ENCODE data around the gene PPIA. TPM values are rescaled to one million over a fixed set of nuclear protein-coding genes. Genes with fewer than 3 reads are reported as not detected.
"Not testable (repeated sequence)": the region's sequence is repeated elsewhere in the genome, so short reads cannot be mapped to it uniquely, and the experiment has no call there.

The PPIA gene
- total RNA-seq, 1 donor from 2014 or later, result 2,244 TPM

DNA sequence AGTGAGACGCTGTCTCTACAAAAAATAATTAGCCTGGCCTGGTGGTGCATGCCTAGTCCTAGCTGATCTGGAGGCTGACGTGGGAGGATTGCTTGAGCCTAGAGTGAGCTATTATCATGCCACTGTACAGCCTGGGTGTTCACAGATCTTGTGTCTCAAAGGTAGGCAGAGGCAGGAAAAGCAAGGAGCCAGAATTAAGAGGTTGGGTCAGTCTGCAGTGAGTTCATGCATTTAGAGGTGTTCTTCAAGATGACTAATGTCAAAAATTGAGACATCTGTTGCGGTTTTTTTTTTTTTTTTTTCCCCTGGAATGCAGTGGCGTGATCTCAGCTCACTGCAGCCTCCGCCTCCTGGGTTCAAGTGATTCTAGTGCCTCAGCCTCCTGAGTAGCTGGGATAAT, 5.4 kb downstream of the PPIA start:
- DNase-seq (ENCODE audit: low read depth, low spot score), result no peak
- TF ChIP-seq, protein P1, sequence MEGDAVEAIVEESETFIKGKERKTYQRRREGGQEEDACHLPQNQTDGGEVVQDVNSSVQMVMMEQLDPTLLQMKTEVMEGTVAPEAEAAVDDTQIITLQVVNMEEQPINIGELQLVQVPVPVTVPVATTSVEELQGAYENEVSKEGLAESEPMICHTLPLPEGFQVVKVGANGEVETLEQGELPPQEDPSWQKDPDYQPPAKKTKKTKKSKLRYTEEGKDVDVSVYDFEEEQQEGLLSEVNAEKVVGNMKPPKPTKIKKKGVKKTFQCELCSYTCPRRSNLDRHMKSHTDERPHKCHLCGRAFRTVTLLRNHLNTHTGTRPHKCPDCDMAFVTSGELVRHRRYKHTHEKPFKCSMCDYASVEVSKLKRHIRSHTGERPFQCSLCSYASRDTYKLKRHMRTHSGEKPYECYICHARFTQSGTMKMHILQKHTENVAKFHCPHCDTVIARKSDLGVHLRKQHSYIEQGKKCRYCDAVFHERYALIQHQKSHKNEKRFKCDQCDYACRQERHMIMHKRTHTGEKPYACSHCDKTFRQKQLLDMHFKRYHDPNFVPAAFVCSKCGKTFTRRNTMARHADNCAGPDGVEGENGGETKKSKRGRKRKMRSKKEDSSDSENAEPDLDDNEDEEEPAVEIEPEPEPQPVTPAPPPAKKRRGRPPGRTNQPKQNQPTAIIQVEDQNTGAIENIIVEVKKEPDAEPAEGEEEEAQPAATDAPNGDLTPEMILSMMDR (conservative IDR thresholded peaks at IDR 0.05), result no peak
- Mint-ChIP-seq H3K36me3 (ENCODE audit: low read depth) (peaks cover 38% of the 10 kb centered on the region), H3K4me1 (peaks cover 34% of the 10 kb centered on the region), H3K27me3 (ENCODE audit: low read depth) (peaks cover 6% of the 10 kb centered on the region), H3K9me3 (no peaks in the 10 kb centered on the region), H3K4me3 (peak overlapping the region; percentile 35), H3K27ac (ENCODE audit: unreplicated experiment) (no peak overlapping the region)

DNA sequence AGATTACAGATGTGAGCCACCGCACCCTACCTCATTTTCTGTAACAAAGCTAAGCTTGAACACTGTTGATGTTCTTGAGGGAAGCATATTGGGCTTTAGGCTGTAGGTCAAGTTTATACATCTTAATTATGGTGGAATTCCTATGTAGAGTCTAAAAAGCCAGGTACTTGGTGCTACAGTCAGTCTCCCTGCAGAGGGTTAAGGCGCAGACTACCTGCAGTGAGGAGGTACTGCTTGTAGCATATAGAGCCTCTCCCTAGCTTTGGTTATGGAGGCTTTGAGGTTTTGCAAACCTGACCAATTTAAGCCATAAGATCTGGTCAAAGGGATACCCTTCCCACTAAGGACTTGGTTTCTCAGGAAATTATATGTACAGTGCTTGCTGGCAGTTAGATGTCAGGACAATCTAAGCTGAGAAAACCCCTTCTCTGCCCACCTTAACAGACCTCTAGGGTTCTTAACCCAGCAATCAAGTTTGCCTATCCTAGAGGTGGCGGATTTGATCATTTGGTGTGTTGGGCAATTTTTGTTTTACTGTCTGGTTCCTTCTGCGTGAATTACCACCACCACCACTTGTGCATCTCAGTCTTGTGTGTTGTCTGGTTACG, 6.0 kb downstream of the PPIA start:
- Mint-ChIP-seq H3K9me3 (no peaks in the 10 kb centered on the region), H3K27ac (ENCODE audit: unreplicated experiment) (no peak overlapping the region), H3K4me3 (peak overlapping the region; percentile 35), H3K27me3 (ENCODE audit: low read depth) (peaks cover 2% of the 10 kb centered on the region), H3K36me3 (ENCODE audit: low read depth) (peaks cover 35% of the 10 kb centered on the region), H3K4me1 (peaks cover 30% of the 10 kb centered on the region)
- TF ChIP-seq, protein P1 (conservative IDR thresholded peaks at IDR 0.05), result no peak
- no peak for DNase-seq (ENCODE audit: low read depth, low spot score)

GRCh38 chr7:44803828-44804519, 7.5 kb downstream of the PPIA start:
- DNase-seq (ENCODE audit: low read depth, low spot score); H3K9me3 Mint-ChIP-seq; H3K27ac Mint-ChIP-seq (ENCODE audit: unreplicated experiment); H3K4me3 Mint-ChIP-seq; H3K27me3 Mint-ChIP-seq (ENCODE audit: low read depth): not testable (repeated sequence)
- peaks cover 18% of the 10 kb centered on the region for H3K4me1 Mint-ChIP-seq
- peaks cover 26% of the 10 kb centered on the region for H3K36me3 Mint-ChIP-seq (ENCODE audit: low read depth)

DNA sequence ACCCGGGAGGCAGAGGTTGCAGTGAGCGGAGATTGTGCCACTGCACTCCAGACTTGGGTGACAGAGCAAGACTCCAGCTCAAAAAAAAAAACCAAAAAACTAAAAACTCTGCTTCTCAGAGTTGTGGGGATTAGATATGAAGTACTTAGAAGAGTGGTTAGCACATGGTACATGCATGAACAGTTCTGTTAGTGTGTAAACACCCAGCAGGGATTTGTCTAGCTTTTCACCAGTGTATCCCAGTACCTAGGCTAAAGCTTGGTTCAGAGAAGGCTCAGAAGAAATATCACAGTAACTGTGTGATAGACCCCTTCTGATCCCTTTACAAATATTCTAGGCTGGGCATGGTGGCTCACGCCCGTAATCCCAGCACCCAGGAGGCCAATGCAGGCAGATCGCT, 9.5 kb downstream of the PPIA start:
- no peak for DNase-seq (ENCODE audit: low read depth, low spot score)
- Mint-ChIP-seq H3K27me3 (ENCODE audit: low read depth) (no peaks in the 10 kb centered on the region), H3K4me3 (peak overlapping the region; percentile 72), H3K4me1 (peaks cover 10% of the 10 kb centered on the region), H3K27ac (ENCODE audit: unreplicated experiment) (no peak overlapping the region), H3K36me3 (ENCODE audit: low read depth) (peaks cover 16% of the 10 kb centered on the region), H3K9me3 (no peaks in the 10 kb centered on the region)
- TF ChIP-seq, protein P1 (conservative IDR thresholded peaks at IDR 0.05), result no peak

GRCh38 chr7:44808914-44809393, 12.5 kb downstream of the PPIA start:
- H3K9me3 Mint-ChIP-seq, result no peaks in the 10 kb centered on the region

More at GRCh38 chr7:44808914-44809393, 12.5 kb downstream of the PPIA start:
- Mint-ChIP-seq H3K4me3 (peak overlapping the region; percentile 19), H3K27ac (ENCODE audit: unreplicated experiment) (no peak overlapping the region), H3K4me1 (no peaks in the 10 kb centered on the region), H3K36me3 (ENCODE audit: low read depth) (no peaks in the 10 kb centered on the region), H3K27me3 (ENCODE audit: low read depth) (no peaks in the 10 kb centered on the region)
- no peak for DNase-seq (ENCODE audit: low read depth, low spot score)
- TF ChIP-seq, protein P1 (conservative IDR thresholded peaks at IDR 0.05), result no peak
